HG03045 (cell line): Measurements from ENCODE around the gene ACBD3.

Experiments used
- ATAC-seq: cut with Tn5 transposase; IDR thresholded peaks from one replicate; pipeline ENCODE4 v1.9.1; 2021; ENCODE audit warnings: mild to moderate bottlenecking, moderate library complexity; ENCODE audit not compliant: unreplicated experiment

The ACBD3 gene

DNA sequence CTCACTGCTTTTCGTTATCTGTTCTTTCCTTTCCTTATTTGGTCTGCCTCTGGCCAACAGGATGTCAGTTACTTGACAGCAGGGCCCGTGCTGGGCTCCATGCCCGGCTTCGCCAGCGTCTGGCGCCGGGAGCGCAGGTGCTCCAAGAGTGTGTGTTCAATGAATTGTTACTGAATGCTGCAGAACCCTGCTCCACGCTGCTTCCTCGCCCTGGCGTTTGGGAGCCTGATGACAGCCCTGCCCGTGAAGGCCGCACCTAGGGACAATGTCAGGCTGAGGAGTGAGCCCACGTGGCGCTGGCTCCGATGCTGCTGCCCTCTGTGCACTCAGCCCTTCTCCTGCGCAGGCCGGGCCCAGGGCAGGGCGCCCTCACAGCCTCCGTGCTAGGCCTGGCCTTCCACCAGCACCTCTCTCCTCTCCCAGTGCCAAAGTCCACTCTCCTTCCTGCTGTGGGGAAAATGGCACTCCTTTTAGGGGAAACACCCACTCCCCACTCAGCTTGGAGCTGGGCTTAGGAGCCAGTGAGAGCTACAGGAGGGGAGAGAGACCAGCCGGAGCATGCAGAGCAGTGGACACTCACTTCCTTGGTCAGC, 51.4 kb downstream of the ACBD3 start:
- ATAC-seq, result no peak

DNA sequence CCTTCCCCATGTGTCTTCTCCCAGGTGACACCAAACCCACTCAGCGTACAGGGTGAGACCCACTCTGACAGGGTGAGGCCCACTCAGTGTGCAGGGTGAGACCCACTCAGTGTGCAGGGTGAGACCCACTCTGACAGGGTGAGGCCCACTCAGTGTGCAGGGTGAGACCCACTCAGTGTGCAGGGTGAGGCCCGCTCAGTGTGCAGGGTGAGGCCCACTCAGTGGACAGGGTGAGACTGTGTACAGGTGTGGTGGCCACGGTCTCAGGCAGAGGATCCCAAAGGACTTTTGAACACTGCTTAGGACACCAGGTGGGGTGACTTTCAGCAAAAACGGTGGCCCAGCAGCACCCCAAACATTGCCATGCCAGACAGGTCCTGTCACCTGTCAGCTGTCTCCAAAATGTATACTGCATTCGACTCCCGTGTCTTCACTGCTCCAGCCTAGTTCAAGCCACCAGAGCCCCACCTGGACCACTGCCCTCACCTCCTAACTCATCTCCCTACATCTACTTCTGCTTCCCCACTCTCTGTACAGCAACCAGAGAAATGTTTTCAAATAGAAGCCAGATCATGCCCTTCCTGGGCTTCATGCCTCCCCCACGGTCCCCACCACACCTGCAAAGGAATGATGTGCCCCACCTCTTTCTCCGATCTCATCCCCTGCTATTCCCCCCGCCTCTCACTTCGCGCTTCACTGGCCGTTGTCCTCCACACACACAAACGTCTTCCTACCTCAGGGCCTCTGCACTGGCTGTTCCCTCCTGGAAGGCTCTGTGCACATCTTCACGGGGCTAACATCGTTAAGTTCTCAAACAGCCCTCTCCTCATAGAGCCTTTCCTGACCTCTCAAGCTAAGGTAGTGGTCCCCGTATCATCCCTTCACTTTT, 52.1 kb downstream of the ACBD3 start:
- no peak for ATAC-seq

DNA sequence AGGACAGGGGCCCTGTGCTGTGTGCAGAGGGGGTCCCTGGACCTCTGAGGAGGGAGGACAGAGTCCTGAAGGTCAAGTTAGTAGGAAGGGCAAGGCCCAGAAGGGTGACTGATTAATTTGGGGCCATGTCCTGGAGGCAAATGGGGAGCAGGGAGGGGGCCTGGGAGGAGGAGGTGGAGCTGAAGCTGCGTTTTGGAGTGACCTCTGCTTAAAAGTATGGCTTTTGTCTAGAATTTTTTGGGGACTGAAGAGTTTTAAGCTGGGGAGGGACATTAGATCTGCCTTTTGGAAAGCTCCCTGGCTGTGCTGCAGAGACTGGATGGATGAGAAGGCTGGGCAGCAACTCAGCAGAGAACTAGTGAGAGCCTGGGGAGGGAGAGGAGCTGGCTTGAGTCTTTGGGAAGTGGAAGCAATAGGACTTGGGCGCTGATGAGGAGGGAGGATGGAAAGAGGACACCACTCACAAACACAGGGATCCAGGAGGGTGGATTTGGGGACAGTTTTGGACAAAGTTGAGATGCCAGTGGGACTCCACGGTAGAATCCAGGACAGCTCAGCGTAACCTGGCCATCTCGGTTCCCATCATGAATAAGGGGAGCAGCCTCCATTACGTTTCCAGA, 52.9 kb downstream of the ACBD3 start:
- no peak for ATAC-seq

DNA sequence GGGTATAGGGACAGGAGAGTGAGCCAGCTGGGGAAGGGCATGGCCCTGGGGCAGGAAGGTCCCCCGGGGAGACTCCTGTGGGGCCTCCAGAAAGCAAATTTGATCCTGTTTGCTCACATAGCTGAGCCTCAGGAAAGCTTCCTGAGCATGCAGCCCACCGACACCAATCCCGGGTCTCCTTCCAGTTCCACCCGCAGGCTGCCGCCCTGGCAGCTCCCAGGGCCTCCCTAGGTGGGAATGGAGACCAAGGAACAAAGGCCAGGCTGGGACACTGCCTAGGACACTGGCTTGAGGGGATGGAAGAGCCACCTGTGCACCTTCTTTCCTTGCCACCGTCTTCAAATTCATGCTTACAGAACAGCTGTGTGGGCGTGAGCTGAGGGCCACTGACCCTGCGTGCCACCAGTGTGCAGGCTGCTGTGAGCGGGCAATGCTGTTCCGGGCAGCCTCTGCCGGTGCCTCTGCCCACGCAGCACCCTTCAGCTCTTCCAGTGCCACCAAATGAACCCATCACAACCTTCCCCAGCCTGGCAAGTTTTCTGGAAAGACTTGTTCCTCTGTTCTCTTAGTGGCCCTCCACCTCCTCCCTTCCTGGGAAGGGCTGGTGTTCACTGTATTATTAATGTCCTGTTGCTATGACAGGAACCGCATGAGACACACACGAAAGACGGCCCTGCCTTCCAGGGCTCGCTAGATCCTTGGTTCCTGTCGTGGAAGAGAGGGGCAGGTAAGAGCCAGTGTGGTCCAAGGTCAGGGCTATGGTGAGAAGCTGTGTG, 53.6 kb downstream of the ACBD3 start:
- ATAC-seq, result peak; percentile 34

DNA sequence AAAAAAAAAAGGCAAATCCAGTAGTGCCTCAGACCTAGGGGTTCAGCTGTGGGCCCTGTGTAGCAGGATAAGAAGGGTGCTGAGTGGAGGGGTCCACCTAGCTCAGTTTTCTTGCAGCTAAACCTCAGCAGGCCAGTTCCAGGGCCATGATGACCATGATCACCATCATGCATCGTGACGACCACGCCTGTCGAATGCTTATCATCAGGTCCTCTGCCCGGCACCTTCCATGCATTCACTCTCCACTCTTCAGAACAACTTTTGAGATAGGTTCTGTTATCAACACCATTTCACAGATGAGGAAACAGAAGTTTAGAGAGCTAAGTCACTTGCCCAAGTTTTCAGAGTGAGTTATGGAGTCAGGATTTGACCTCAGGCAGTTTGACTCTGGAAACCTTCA, 54.9 kb downstream of the ACBD3 start:
- no peak for ATAC-seq

DNA sequence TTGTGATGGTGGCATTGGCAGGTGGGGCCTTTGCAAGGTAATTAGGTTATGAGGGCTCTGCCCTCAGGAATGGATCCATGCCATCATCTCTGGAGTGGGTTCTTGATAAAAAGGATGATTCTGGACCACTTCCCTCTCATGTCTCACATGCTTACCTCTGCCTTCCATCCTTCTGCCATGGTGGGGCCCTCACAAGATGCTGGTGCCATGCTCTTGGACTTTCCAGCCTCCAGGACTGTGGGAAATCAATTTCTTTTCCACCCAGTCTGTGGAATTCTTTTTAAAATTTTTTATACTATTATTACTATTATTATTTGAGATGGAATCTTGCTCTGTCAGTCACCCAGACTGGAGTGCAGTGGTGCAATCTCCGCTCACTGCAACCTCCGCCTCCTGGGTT, 57.3 kb downstream of the ACBD3 start:
- no peak for ATAC-seq

DNA sequence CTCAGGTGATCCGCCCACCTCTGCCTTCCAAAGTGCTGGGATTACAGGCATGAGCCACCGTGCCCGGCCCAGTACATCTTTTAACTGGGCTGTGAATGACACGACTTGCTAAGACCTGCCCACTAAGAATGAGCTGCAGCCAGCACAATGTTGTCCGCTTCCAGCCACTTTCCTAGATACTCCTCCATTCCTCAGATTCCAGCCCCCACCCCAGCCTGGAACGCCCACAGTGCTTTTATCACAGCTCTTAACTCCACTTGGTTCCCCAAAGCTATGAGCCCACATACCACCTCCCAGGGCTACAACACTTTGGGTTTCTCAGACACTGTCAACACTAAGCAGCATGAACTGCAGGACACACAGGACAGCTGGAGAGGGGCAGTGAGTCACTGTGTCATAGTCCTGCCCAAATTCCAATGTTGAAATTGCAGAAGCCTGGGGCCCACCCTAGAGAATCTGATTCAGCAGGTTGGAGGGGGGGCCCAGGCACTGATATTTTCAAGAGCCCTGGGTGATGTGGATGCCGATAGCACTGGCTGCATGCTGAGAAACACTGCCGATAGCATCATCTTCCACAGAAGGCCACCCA, 58.0 kb downstream of the ACBD3 start:
- no peak for ATAC-seq

DNA sequence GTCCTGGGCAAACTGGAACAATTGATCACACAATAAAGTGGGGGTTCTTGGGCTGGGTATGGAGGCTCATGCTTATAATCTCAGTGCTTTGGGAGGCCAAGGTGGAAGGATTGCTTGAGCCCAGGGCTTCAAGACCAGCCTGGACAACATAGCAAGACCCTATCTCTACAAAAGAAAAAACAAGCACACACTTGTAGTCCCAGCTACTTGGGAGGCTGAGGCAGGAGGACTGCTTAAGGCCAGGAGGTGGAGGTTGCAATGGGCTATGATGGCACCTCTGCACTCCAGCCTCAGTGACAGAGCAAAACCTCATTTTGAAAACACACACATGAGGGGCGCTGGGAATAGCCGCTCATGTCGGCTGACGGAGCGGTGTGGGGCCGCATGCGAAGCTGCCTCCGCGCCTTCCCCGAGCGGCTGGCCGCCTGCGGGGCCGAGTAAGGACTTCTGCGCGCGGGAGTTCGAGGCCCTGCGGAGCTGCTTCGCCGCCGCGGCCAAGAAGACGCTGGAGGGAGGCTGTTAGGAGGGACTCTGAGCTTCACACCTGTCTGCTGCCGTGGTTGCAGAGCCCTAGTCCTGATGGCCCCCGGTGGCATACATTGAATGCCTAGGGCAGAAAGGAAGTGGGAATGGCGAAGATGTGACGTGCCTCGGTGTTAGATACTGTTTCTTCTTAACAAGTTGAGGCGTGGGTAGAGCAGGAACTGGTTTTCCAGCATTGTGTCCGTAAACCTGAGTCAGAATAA, 59.5 kb downstream of the ACBD3 start:
- ATAC-seq, result peak; percentile 0

DNA sequence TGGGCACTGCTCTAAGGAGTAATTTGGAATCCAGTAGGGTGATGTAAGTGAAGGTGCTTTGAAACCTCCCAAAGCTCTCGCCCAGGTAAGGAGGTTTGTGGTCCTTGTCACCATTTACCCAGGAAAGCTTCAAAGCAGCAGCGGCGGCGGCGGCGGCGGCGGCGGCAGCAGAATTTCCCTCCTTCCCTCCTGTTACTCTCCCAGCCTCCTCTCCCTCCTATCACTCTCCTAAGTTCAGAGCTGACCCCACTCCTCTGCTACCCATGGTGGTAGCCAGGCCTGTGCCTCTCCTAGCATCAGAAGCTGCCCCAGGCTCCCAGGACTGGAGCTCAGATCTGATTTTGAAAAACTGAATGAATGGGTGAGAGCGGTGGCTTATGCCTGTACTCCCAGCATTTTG, 60.7 kb downstream of the ACBD3 start:
- ATAC-seq, result no peak

DNA sequence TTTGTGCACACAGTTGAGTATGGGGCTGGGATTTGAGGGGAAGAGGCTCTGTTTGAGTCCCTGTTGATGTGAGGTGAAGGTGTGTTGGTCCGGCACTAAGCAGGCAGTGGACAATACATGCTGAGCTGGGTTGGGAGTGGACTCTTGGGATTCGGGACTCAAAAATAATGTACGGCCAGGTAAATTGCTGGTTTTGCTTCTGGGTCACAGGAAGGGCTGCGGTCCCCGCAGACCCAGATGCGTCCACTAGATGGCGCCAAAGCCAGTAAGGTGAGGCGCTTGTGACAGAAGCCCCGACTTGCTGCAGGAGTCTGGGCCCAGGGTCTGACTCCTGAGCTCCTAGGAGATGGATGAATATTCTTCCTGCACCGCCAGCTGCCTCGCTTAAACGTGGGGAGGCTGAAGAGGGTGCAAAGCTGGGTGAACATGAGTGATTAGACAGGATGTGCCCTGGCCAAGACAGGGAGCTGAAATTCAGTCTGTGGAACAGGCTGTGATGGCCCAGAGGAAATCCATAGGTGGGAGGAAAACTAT, 61.4 kb downstream of the ACBD3 start:
- peak; percentile 16 for ATAC-seq

DNA sequence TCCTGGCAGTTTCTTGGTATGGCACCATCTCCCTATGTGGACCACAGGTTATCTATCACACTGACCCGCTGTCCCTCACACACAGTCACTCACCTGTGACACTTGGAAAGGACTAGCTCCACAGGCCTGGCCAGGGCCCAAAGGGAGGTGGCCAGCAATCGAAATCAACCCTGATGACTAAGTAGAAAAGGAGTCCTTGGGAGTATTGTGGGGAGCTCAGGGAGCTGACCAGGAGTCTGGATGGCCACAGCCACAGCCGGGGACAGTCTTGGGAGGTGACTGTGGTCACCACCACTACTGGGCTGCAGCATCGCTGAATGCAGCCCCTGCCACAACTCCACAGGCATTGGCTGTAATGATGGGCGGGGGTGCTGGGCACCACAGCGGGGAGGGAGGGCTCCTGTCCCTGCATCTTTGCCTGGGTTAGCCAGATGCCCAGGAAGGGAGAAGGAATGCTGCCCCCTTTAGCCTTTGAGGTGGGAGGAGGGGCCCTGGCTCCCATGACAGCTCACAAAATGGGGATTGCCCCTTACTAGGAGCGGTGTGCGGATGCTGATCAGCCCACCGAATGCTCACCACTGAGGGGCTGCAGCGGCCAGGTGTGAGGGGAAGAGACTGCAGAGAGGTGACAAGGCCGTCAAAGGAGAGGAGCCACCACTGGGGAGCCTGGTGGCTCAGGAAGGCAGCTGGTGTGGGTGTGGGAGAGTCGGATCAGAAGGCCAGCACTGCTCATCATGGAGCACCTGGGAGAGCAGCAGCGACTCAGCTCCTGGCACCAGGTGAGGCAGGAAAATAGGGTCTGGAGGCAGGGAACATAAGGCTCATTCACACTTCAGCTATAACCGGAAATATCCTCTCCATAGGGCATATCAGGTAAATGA, 62.7 kb downstream of the ACBD3 start:
- no peak for ATAC-seq

DNA sequence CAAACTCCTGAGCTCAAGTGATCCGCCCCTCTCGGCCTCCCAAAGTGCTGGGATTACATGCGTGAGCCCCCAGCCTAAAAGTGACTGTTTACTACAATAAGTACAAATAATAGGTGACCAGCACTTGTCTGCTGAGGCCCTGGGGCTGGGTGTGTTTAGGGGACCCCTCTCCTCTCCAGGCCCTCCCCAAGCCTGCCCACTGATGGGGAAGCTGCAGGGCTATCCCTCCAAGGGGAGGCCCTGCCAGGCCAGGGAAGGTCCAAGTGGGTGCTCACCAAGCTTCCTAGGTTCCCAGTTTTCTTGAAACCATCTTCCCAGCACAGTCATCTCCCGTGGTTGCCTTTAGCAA, 63.4 kb downstream of the ACBD3 start:
- no peak for ATAC-seq

DNA sequence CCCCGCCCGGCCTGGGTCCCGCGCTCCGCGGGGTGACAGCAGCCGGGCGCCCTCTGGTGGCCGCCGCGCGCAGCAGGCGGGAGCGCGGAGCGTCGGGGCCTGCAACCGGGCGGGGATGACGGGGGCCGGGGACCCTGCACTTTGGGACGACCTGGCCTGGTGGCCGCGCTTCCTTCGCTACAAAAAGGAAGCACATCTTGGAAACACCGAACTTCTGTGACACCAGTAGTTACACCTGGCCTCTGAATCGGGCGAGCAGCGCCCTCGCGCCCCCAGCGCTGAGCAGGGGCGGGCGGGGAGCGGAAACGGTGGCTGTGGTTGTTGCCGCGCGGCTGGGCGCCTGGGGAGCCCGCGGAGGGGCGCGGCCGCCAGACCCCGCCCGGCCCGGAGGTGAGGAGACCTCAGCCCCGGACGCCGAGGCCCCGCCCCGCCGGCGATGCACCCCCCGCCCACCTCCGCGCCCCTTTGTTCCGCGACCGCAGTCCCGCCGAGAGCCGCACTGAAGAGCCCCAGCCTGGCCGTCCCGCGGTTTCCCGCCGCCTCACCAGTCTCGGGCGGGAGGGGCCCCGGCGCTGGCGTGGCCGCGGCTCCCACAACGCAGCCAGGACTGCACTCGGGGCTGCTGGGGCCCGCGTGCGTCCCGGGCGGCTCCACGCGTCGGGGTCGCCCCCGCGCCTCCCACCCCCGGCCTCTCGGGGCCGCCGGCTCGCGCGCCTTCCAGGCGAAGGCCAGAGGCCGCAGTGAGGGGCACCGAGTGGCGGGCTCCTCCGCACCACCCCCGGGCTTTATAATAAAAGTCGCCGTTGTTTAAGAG, 64.7 kb downstream of the ACBD3 start:
- ATAC-seq, result peak; percentile 62

DNA sequence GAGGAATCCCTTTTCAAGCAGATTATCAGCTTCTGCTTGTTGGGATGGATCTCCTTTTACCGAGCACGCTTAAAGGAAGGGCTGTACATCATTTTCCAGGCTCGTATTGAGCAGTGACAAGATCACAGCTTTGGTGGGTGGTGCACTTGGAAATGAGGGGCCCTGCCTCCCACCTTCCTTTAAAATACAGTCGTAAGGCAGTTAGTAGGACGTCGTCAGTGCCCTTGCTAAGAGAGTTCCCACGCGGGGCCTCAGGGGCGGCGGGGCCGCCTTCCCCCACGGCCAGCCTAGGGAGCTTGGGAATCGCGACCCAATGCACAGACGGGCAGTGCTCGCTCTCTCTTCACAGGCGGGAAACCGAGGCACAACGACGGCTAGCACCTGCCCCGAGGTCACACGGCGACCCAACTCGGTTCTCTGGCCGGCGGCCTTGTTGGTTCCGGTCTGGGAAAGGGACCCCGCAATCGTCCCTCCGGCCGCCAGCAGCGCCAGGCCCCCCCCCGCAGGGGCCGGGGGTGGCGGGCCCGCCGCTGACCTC, 65.4 kb downstream of the ACBD3 start:
- no peak for ATAC-seq

DNA sequence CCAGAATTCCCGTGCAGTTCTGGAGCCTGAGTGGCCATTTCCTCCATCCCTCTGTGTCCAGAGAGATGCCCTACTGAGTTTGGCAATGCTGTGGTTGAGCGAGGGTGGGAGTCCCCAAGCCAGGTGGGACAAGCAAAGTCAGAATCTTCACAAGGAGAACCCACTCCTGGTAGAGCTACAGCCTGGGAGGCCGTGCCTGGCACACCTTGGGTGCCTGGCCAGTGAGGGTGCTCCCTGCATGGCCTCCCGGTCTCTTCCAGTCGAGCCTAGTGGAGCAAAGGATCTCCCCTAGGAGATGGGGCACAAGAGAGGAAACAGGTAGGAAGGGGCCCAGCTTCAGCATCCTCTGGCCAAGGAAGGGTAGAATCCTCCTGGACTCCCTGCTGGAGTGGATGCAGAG, 66.1 kb downstream of the ACBD3 start:
- no peak for ATAC-seq

DNA sequence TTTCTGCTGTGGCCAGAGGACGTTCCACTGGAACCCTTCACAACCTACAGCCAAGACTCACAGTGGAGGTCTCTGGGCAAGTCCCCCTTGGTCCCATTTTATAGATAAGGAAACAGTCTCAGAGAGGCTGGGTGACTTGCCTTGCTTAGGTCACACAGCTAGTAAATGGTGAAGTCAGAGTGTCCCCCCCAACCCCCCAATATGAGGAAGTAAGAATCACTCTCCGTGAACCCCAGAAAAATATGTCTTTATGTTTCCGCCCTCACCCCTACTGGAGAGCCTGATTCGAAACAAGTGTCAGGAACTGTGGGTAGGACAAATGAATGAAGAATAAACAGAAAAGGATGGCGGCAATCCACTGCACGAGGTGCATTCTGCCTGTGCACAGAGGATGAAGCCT, 67.4 kb downstream of the ACBD3 start:
- no peak for ATAC-seq

DNA sequence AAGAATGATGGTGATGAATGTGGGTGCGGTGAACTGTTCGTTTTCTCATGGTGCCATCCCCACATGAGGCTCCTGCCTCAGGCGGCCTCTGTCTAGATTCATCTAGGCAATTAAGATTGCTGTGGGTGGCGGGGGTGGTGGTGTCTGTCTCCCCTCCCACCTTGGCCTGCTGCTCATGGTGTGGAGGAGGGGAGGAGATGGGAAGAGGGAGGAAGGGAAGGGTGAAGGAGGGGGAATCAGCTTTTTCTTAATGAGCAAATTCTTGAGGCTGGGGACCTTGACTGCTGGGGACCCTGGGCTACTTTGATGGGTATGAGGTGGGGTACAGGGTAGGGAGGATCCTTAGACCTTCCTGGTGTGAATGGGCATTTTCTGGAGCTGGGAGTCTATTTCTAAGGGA, 68.2 kb downstream of the ACBD3 start:
- no peak for ATAC-seq

DNA sequence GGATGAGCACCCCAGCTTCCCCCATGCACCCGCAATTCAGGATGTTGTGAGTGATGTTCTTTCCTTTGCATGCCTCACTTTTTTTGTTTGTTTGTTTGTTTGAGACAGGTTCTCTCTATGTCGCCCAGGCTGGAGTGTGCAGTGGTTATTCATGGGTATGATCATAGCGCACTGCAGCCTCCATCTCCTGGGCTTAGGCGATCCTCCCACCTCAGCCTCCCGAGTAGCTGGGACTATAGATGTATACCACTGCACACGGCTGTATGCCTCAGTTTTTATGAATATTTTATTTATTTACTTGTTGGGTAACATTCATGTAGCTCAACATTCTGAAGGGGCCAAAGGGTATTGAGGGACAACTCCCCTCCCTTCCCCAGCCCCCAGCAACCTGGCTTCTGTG, 69.2 kb downstream of the ACBD3 start:
- no peak for ATAC-seq
